Nephron progenitor cell (in vitro differentiated cells): Measurements from ENCODE around the gene ANKRD33B.

Experiments
- DNase-seq: peaks from one replicate; pipeline ENCODE4 v3.0.0; 2021
- H3K27ac Mint-ChIP-seq: 2 replicates; pipeline ENCODE4 v1.8.0; 2021; ENCODE audit warnings: mild to moderate bottlenecking, moderate library complexity, mixed read lengths
- H3K27me3 Mint-ChIP-seq: 2 replicates; pipeline ENCODE4 v1.8.0; 2021; ENCODE audit warnings: mild to moderate bottlenecking, low read depth, mixed read lengths; ENCODE audit not compliant: poor library complexity
- H3K36me3 Mint-ChIP-seq: 2 replicates; pipeline ENCODE4 v1.8.0; 2021; ENCODE audit warnings: low read depth, mixed read lengths
- H3K4me1 Mint-ChIP-seq: 2 replicates; pipeline ENCODE4 v1.8.0; 2021; ENCODE audit warnings: mixed read lengths
- H3K4me3 Mint-ChIP-seq: 2 replicates; pipeline ENCODE4 v1.8.0; 2021; ENCODE audit warnings: mild to moderate bottlenecking, moderate library complexity, mixed read lengths
- H3K9me3 Mint-ChIP-seq: 2 replicates; pipeline ENCODE4 v1.8.0; 2021; ENCODE audit warnings: mild to moderate bottlenecking, moderate library complexity, mixed read lengths
- CTCF ChIP-seq: fragments of 200-600 bp; sonication (generic); IDR thresholded peaks from 2 replicates; pipeline ENCODE4 v1.5.0; 2021; ENCODE audit warnings: antibody characterized with exemption

Gene ANKRD33B

GRCh38 chr5:10701567-10702039 lies 137.7 kb downstream of the ANKRD33B start:
- peak; percentile 78 for TF ChIP-seq CTCF
- Mint-ChIP-seq H3K36me3 (peaks cover 7% of the 10 kb centered on the region), H3K4me1 (peaks cover 24% of the 10 kb centered on the region), H3K4me3 (no peak overlapping the region), H3K9me3 (no peaks in the 10 kb centered on the region), H3K27me3 (no peaks in the 10 kb centered on the region), H3K27ac (peak overlapping the region; percentile 22)
- DNase-seq, result peak; percentile 61

- TF ChIP-seq CTCF, result no peak
- DNase-seq, result no peak
- Mint-ChIP-seq H3K4me1 (peaks cover 24% of the 10 kb centered on the region), H3K27ac (peak overlapping the region; percentile 22), H3K4me3 (no peak overlapping the region), H3K36me3 (peaks cover 7% of the 10 kb centered on the region), H3K27me3 (no peaks in the 10 kb centered on the region), H3K9me3 (no peaks in the 10 kb centered on the region)
These were observed 138.3 kb downstream of the ANKRD33B start for GRCh38 chr5:10702040-10702629.

- no peak overlapping the region for H3K27ac Mint-ChIP-seq
- peaks cover 24% of the 10 kb centered on the region for H3K4me1 Mint-ChIP-seq
- H3K9me3 Mint-ChIP-seq, result no peaks in the 10 kb centered on the region
- H3K4me3 Mint-ChIP-seq, result no peak overlapping the region
- DNase-seq, result no peak
- TF ChIP-seq CTCF, result no peak
- H3K36me3 Mint-ChIP-seq, result peaks cover 7% of the 10 kb centered on the region
- no peaks in the 10 kb centered on the region for H3K27me3 Mint-ChIP-seq
These were observed 139.1 kb downstream of the ANKRD33B start for GRCh38 chr5:10702911-10703491.

- Mint-ChIP-seq H3K9me3 (no peaks in the 10 kb centered on the region), H3K27me3 (no peaks in the 10 kb centered on the region), H3K4me3 (no peak overlapping the region), H3K4me1 (peaks cover 24% of the 10 kb centered on the region), H3K27ac (no peak overlapping the region), H3K36me3 (peaks cover 7% of the 10 kb centered on the region)
- TF ChIP-seq CTCF, result no peak
- no peak for DNase-seq
These were observed 139.8 kb downstream of the ANKRD33B start for GRCh38 chr5:10703676-10704075.

GRCh38 chr5:10704949-10705621 lies 141.2 kb downstream of the ANKRD33B start:
- no peak for DNase-seq
- Mint-ChIP-seq H3K36me3 (peaks cover 7% of the 10 kb centered on the region), H3K4me1 (peaks cover 22% of the 10 kb centered on the region), H3K27ac (no peak overlapping the region), H3K4me3 (no peak overlapping the region), H3K9me3 (no peaks in the 10 kb centered on the region), H3K27me3 (no peaks in the 10 kb centered on the region)
- TF ChIP-seq CTCF, result no peak
